HEK293 (cell line): Measurements from ENCODE around the gene MTCP1.

Source experiments
- CTCF ChIA-PET: fragments of 350-600 bp; formaldehyde crosslinking; extraction: SDS; loops from one replicate; lab custom pipeline; 2021; ENCODE audit warnings: antibody characterized with exemption; lab: Yijun Ruan, JAX
- POLR2A ChIA-PET: fragments of 300-600 bp; formaldehyde crosslinking; extraction: SDS; loops from one replicate; lab custom pipeline; 2020; ENCODE audit warnings: antibody characterized with exemption, inconsistent platforms; lab: Yijun Ruan, JAX
- H3K27ac ChIP-seq: fragments of 200-500 bp; sonication (Bioruptor generic); 2 replicates; pipeline ENCODE4 v1.5.1; 2014; ENCODE audit warnings: low read depth, low read length, control low read depth, inconsistent platforms; ENCODE audit errors: extremely low read depth
- H3K36me3 ChIP-seq, 2 experiments: fragments of 200-500 bp in 1 of 2; sonication (Bioruptor generic) in 1 of 2; 1 replicate in 1 of 2; 2 replicates in 1 of 2; pipeline ENCODE4 v1.5.1; 2014 to 2017; ENCODE audit warnings: inconsistent platforms in 2 of 2, low read length in 2 of 2; ENCODE audit not compliant: control insufficient read depth in 2 of 2, insufficient read depth in 1 of 2
- H3K4me1 ChIP-seq: fragments of 200-500 bp; sonication (Bioruptor generic); 2 replicates; pipeline ENCODE4 v1.5.1; 2014; ENCODE audit warnings: mild to moderate bottlenecking, low read length, inconsistent platforms; ENCODE audit not compliant: control insufficient read depth, insufficient read depth
- H3K4me3 ChIP-seq: 2 replicates; pipeline ENCODE4 v1.5.1; 2011; ENCODE audit warnings: low read depth, mild to moderate bottlenecking, control low read depth, low read length, moderate library complexity
- H3K9me3 ChIP-seq: fragments of 200-500 bp; sonication (Bioruptor generic); 2 replicates; pipeline ENCODE4 v1.5.1; 2014; ENCODE audit warnings: low read depth, low read length, inconsistent platforms; ENCODE audit not compliant: control insufficient read depth, insufficient read depth
- BCL11A ChIP-seq: fragments of 450-650 bp; formaldehyde crosslinking; IDR thresholded peaks from 2 replicates; pipeline ENCODE4 v1.5.1; 2016; ENCODE audit warnings: low read depth, missing biosample characterization, missing genetic modification characterization
- KLF16 ChIP-seq: fragments of 450-650 bp; formaldehyde crosslinking; IDR thresholded peaks from 2 replicates; pipeline ENCODE4 v1.5.1; 2017; ENCODE audit warnings: missing biosample characterization, missing genetic modification characterization
- REPIN1 ChIP-seq: fragments of 450-650 bp; formaldehyde crosslinking; IDR thresholded peaks from 2 replicates; pipeline ENCODE4 v1.5.1; 2017; ENCODE audit warnings: missing biosample characterization, missing genetic modification characterization, low read depth
- SP7 ChIP-seq: fragments of 450-650 bp; formaldehyde crosslinking; IDR thresholded peaks from 2 replicates; pipeline ENCODE4 v1.5.1; 2016; ENCODE audit warnings: missing biosample characterization, missing genetic modification characterization
- ZFP69B ChIP-seq: fragments of 450-650 bp; formaldehyde crosslinking; IDR thresholded peaks from 2 replicates; pipeline ENCODE4 v1.5.1; 2016; ENCODE audit warnings: missing biosample characterization, missing genetic modification characterization
- ZNF114 ChIP-seq: fragments of 450-650 bp; formaldehyde crosslinking; IDR thresholded peaks from 2 replicates; pipeline ENCODE4 v1.5.0; 2017; ENCODE audit warnings: missing biosample characterization, missing genetic modification characterization
- ZNF174 ChIP-seq: fragments of 450-650 bp; formaldehyde crosslinking; IDR thresholded peaks from 2 replicates; pipeline ENCODE4 v1.5.0; 2017; ENCODE audit warnings: missing biosample characterization, mild to moderate bottlenecking, missing genetic modification characterization
- ZNF239 ChIP-seq: fragments of 450-650 bp; formaldehyde crosslinking; IDR thresholded peaks from 2 replicates; pipeline ENCODE4 v1.5.1; 2016; ENCODE audit warnings: missing biosample characterization, missing genetic modification characterization
- ZNF366 ChIP-seq: fragments of 450-650 bp; formaldehyde crosslinking; conservative IDR thresholded peaks from 2 replicates; pipeline ENCODE4 v1.5.1; 2016; ENCODE audit warnings: missing biosample characterization, missing genetic modification characterization
- TF ChIP-seq, protein P1 (sequence below): fragments of 450-650 bp; formaldehyde crosslinking; IDR thresholded peaks from 2 replicates; pipeline ENCODE4 v1.5.1; 2017; ENCODE audit warnings: missing biosample characterization, missing genetic modification characterization
- TF ChIP-seq, protein P2 (sequence below): fragments of 450-650 bp; formaldehyde crosslinking; IDR thresholded peaks from 2 replicates; pipeline ENCODE4 v1.5.1; 2016; ENCODE audit warnings: missing biosample characterization, missing genetic modification characterization, low read depth
- TF ChIP-seq, protein P3 (sequence below): fragments of 450-650 bp; formaldehyde crosslinking; IDR thresholded peaks from 2 replicates; pipeline ENCODE4 v1.5.1; 2016; ENCODE audit warnings: missing biosample characterization, missing genetic modification characterization
- TF ChIP-seq, protein P4 (sequence below): IDR thresholded peaks from 2 replicates; pipeline ENCODE4 v1.6.1; 2011; ENCODE audit warnings: mild to moderate bottlenecking, low read depth, low read length, borderline replicate concordance
- TF ChIP-seq, protein P5 (sequence below): fragments of 450-650 bp; formaldehyde crosslinking; IDR thresholded peaks from 2 replicates; pipeline ENCODE4 v1.5.1; 2016; ENCODE audit warnings: missing biosample characterization, missing genetic modification characterization
- TF ChIP-seq, protein P6 (sequence below): fragments of 450-650 bp; formaldehyde crosslinking; conservative IDR thresholded peaks from 2 replicates; pipeline ENCODE4 v1.5.1; 2016; ENCODE audit warnings: low read depth, missing biosample characterization, missing genetic modification characterization
- TF ChIP-seq, protein P7 (sequence below): fragments of 450-650 bp; formaldehyde crosslinking; IDR thresholded peaks from 2 replicates; pipeline ENCODE4 v1.5.1; 2016; ENCODE audit warnings: missing biosample characterization, missing genetic modification characterization, borderline replicate concordance

MTCP1 gene

DNA sequence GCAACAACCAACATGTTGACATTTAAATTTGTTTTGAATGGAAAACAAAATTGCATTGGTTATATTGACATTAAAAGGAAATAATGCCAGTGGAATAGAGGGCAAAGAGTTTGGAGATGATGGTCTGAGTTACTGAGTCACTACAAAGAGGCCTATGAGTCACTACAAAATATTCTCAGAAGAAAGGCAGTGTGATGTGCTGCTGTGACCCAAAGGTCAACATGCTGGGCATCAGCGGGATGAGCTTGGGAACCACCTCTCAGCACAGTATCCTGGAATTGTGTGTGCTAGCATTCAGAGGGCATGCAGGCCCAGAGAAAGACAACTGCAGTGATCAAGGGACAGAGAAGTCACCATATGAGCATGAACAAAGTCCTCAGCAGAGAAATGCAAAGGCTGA, 2.8 kb downstream of the MTCP1 start (continued):
- TF ChIP-seq ZNF239 (no peak), ZFP69B (tag by site-specific recombination) (no peak)
- TF ChIP-seq, protein P1, sequence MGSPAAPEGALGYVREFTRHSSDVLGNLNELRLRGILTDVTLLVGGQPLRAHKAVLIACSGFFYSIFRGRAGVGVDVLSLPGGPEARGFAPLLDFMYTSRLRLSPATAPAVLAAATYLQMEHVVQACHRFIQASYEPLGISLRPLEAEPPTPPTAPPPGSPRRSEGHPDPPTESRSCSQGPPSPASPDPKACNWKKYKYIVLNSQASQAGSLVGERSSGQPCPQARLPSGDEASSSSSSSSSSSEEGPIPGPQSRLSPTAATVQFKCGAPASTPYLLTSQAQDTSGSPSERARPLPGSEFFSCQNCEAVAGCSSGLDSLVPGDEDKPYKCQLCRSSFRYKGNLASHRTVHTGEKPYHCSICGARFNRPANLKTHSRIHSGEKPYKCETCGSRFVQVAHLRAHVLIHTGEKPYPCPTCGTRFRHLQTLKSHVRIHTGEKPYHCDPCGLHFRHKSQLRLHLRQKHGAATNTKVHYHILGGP (tag by site-specific recombination), result no peak
- TF ChIP-seq, protein P2, sequence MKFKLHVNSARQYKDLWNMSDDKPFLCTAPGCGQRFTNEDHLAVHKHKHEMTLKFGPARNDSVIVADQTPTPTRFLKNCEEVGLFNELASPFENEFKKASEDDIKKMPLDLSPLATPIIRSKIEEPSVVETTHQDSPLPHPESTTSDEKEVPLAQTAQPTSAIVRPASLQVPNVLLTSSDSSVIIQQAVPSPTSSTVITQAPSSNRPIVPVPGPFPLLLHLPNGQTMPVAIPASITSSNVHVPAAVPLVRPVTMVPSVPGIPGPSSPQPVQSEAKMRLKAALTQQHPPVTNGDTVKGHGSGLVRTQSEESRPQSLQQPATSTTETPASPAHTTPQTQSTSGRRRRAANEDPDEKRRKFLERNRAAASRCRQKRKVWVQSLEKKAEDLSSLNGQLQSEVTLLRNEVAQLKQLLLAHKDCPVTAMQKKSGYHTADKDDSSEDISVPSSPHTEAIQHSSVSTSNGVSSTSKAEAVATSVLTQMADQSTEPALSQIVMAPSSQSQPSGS (tag by site-specific recombination), result no peak
- TF ChIP-seq, all 188 proteins: peak for 4

DNA sequence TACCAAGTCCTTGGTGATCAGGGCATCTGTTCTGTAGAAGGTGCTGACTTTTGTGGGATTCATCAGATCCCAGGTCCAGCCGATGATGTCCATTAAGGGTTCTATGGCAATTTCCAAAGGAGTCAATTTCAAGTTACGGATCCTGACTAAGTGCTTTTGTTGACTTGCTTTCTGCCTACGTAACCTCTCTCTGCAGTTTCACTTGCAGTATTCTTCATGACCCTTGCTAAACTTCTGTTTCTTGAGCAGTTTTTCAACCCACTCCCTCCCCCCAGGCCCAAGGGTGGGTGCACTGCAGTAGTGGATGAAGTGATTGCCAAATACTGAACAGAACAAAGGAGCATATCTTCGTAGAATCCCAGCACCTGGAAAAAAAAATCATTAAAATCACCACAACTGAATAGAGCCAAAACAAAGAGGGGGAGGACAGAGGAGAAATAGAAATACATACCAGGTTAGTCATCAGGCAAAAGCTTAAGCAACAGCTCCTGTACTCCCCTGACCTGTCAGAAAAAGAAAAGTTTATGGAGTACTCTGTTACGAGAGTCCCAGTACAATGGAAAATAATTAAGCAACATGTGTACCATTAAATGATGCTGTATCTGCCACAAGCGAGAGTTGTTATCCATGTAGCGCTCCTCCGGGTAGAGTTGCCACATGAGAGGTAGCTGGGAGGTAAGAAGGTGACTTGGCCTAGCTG, 5.8 kb downstream of the MTCP1 start:
- peaks cover 7 to 13% of the 10 kb centered on the region in 2 experiments for H3K36me3 ChIP-seq
- H3K4me3 ChIP-seq, result no peak overlapping the region
- TF ChIP-seq, protein P3, sequence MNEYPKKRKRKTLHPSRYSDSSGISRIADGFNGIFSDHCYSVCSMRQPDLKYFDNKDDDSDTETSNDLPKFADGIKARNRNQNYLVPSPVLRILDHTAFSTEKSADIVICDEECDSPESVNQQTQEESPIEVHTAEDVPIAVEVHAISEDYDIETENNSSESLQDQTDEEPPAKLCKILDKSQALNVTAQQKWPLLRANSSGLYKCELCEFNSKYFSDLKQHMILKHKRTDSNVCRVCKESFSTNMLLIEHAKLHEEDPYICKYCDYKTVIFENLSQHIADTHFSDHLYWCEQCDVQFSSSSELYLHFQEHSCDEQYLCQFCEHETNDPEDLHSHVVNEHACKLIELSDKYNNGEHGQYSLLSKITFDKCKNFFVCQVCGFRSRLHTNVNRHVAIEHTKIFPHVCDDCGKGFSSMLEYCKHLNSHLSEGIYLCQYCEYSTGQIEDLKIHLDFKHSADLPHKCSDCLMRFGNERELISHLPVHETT (tag by site-specific recombination), result no peak
- TF ChIP-seq, protein P4, sequence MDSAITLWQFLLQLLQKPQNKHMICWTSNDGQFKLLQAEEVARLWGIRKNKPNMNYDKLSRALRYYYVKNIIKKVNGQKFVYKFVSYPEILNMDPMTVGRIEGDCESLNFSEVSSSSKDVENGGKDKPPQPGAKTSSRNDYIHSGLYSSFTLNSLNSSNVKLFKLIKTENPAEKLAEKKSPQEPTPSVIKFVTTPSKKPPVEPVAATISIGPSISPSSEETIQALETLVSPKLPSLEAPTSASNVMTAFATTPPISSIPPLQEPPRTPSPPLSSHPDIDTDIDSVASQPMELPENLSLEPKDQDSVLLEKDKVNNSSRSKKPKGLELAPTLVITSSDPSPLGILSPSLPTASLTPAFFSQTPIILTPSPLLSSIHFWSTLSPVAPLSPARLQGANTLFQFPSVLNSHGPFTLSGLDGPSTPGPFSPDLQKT, result no peak
- no peak for TF ChIP-seq REPIN1 (tag by site-specific recombination)
- no peak for TF ChIP-seq SP7
- no peak for TF ChIP-seq BCL11A (tag by site-specific recombination)
- no peak overlapping the region for H3K27ac ChIP-seq
- no peaks in the 10 kb centered on the region for H3K9me3 ChIP-seq
- POLR2A ChIA-PET, result no interaction called here
- no peaks in the 10 kb centered on the region for H3K4me1 ChIP-seq
- CTCF ChIA-PET, result interaction anchor here (1.3 to 2.1 kb wide), 3 partner anchors 8 to 85 kb away, joined by 5 to 8 read pairs (median 5); no protein-coding TSS in a partner anchor

DNA sequence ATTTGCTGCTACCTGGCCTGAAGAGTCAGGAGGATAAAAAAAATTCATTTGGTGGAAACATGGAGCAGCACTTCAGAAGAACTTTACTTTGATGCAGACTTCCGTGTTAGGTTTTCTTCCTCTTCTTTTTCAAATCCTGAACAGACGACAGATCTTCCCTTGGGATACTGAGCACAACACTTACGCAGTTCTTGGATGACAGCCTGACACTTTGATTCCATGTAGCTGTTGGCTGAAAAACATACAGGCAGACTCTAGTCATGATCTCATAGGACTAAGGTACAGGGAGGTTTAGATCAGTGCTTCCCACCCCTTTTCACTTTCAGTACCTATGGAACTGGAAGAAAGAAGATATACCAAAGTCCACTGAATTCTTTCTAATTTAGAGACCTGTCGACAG, 9.2 kb downstream of the MTCP1 start:
- Histone ChIP-seq H3K36me3 (peaks cover 7 to 22% of the 10 kb centered on the region in 2 experiments), H3K9me3 (no peaks in the 10 kb centered on the region), H3K4me1 (no peaks in the 10 kb centered on the region), H3K4me3 (no peak overlapping the region), H3K27ac (no peak overlapping the region)
- POLR2A ChIA-PET, result interaction anchor here (1.0 kb wide), 1 partner anchor 35 kb away, joined by 3 read pairs; the partner anchor contains the start of gene FUNDC2
- CTCF ChIA-PET, result interaction anchor here (0.6 to 2.7 kb wide), 6 partner anchors 13 to 144 kb away, joined by 3 to 9 read pairs (median 4); no protein-coding TSS in a partner anchor
- TF ChIP-seq KLF16 (tag by site-specific recombination) (no peak), ZNF114 (tag by site-specific recombination) (no peak), ZNF366 (tag by site-specific recombination) (no peak), ZNF174 (tag by site-specific recombination) (no peak)
- TF ChIP-seq, protein P2 (tag by site-specific recombination), result no peak
- TF ChIP-seq, protein P5, sequence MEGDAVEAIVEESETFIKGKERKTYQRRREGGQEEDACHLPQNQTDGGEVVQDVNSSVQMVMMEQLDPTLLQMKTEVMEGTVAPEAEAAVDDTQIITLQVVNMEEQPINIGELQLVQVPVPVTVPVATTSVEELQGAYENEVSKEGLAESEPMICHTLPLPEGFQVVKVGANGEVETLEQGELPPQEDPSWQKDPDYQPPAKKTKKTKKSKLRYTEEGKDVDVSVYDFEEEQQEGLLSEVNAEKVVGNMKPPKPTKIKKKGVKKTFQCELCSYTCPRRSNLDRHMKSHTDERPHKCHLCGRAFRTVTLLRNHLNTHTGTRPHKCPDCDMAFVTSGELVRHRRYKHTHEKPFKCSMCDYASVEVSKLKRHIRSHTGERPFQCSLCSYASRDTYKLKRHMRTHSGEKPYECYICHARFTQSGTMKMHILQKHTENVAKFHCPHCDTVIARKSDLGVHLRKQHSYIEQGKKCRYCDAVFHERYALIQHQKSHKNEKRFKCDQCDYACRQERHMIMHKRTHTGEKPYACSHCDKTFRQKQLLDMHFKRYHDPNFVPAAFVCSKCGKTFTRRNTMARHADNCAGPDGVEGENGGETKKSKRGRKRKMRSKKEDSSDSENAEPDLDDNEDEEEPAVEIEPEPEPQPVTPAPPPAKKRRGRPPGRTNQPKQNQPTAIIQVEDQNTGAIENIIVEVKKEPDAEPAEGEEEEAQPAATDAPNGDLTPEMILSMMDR (tag by site-specific recombination), result no peak
- TF ChIP-seq, protein P6, sequence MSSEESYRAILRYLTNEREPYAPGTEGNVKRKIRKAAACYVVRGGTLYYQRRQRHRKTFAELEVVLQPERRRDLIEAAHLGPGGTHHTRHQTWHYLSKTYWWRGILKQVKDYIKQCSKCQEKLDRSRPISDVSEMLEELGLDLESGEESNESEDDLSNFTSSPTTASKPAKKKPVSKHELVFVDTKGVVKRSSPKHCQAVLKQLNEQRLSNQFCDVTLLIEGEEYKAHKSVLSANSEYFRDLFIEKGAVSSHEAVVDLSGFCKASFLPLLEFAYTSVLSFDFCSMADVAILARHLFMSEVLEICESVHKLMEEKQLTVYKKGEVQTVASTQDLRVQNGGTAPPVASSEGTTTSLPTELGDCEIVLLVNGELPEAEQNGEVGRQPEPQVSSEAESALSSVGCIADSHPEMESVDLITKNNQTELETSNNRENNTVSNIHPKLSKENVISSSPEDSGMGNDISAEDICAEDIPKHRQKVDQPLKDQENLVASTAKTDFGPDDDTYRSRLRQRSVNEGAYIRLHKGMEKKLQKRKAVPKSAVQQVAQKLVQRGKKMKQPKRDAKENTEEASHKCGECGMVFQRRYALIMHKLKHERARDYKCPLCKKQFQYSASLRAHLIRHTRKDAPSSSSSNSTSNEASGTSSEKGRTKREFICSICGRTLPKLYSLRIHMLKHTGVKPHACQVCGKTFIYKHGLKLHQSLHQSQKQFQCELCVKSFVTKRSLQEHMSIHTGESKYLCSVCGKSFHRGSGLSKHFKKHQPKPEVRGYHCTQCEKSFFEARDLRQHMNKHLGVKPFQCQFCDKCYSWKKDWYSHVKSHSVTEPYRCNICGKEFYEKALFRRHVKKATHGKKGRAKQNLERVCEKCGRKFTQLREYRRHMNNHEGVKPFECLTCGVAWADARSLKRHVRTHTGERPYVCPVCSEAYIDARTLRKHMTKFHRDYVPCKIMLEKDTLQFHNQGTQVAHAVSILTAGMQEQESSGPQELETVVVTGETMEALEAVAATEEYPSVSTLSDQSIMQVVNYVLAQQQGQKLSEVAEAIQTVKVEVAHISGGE (tag by site-specific recombination), result no peak
- TF ChIP-seq, protein P7, sequence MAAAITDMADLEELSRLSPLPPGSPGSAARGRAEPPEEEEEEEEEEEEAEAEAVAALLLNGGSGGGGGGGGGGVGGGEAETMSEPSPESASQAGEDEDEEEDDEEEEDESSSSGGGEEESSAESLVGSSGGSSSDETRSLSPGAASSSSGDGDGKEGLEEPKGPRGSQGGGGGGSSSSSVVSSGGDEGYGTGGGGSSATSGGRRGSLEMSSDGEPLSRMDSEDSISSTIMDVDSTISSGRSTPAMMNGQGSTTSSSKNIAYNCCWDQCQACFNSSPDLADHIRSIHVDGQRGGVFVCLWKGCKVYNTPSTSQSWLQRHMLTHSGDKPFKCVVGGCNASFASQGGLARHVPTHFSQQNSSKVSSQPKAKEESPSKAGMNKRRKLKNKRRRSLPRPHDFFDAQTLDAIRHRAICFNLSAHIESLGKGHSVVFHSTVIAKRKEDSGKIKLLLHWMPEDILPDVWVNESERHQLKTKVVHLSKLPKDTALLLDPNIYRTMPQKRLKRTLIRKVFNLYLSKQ (tag by site-specific recombination), result no peak
